Breast epithelium (tissue), 4 donors: ENCODE measurements around the gene CAGE1. TPM values are rescaled to one million over a fixed set of nuclear protein-coding genes. Genes with fewer than 3 reads are reported as not detected.

Experiments used
- DNase-seq, 2 donors: peaks; one replicate each; pipeline ENCODE4 v3.0.0-alpha.2; 2019; ENCODE audit warnings: low spot score in 2 of 2
- H3K27ac ChIP-seq, 2 donors: fragments of 200-600 bp; sonication (generic) in 1 of 2; one replicate each; pipeline ENCODE4 v1.5.1; 2016 to 2019; ENCODE audit warnings: mild to moderate bottlenecking in 1 of 2
- H3K27me3 ChIP-seq, 2 donors: fragments of 200-600 bp; sonication (generic) in 1 of 2; one replicate each; pipeline versions ENCODE4 v1.5.1 to v1.6.0; 2017 to 2019; ENCODE audit warnings: control low read depth in 1 of 2, mild to moderate bottlenecking in 1 of 2
- H3K36me3 ChIP-seq: fragments of 200-600 bp; one replicate; pipeline ENCODE4 v1.5.1; 2019
- H3K4me1 ChIP-seq, 2 donors: fragments of 200-600 bp; sonication (generic); one replicate each; pipeline ENCODE4 v1.5.1; 2016 to 2019; ENCODE audit warnings: control low read depth in 1 of 2
- H3K4me3 ChIP-seq, 3 donors: fragments of 200-600 bp; sonication (generic); 1 replicate in 2 of 3; 2 replicates in 1 of 3; pipeline ENCODE4 v1.5.1; 2016 to 2019; ENCODE audit warnings: mild to moderate bottlenecking in 3 of 3, moderate library complexity in 2 of 3
- H3K9me3 ChIP-seq, 2 donors: fragments of 200-600 bp; sonication (generic) in 1 of 2; one replicate each; pipeline ENCODE4 v1.5.1; 2016 to 2019; ENCODE audit warnings: control low read depth in 1 of 2
- POLR2A ChIP-seq: fragments of 450-650 bp; IDR thresholded peaks from one replicate; pipeline ENCODE4 v1.6.1; 2016; ENCODE audit warnings: antibody characterized with exemption, mild to moderate bottlenecking, moderate library complexity
- POLR2AphosphoS5 ChIP-seq, 3 donors: sonication (generic); formaldehyde crosslinking; IDR thresholded peaks; one replicate each; pipeline ENCODE4 v1.6.1; 2017; ENCODE audit warnings: antibody characterized with exemption in 3 of 3
- intact Hi-C: fragments of 100-400 bp; cut with DNase I; formaldehyde crosslinking; loops from one replicate; pipeline ENCODE4 v1.15.1; 2023; ENCODE audit warnings: low total_unique reads
- total RNA-seq, 3 donors: library from RNA; depleted of rRNA; stranded (reverse); fragments of >200 nt; gene quantifications; one replicate each; pipeline ENCODE4 v1.1.0, GENCODE V29; 2016
- TF ChIP-seq, protein P1 (sequence below), 3 donors: fragments of 450-650 bp; IDR thresholded peaks; one replicate each; pipeline ENCODE4 v1.5.1; 2016 to 2017; ENCODE audit warnings: antibody characterized with exemption in 3 of 3, mild to moderate bottlenecking in 3 of 3, moderate library complexity in 3 of 3

Gene CAGE1
- not detected for total RNA-seq

DNA sequence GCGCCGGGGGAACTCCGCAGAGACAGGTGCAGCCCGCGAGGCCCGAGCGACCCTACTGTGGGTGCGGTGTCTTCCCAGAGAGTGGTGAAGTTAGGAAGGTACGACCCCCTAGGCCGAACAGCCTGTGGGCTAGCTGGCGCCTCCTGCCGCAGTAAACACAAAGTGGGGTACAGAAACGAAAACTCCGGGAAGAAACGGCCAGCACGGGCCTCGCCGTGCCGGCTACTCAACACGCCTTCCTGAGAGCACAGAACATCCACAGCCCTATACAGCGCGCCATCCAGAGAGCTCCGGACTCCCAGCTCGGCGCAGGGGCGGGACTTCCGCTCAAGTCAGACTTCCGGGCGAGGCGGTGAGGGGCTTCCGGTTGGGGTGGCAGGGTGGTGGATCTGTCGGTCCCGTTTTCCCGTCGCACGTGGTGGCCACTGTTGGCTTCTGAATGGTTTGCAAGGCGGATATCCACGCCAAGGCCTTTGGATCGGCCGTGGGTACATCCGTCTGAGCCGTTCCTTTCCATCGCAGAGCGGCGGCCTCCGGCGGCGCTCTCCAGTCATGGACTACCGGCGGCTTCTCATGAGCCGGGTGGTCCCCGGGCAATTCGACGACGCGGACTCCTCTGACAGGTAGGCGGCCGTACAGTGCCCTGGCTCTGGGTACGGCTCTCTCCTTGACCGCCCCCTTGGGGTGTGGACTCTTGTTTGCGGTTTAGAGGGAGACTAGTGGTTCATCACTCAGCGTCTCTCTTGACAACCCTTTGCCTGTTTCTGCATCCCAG, at the start of gene CAGE1, which contains the start of gene RIOK1:
Gene CAGE1 (minus strand): TSS at position 292 of the 775 bp plus-strand sequence. CDS start 2,569 bp downstream, outside the sequence.
Gene RIOK1 (plus strand): TSS at position 358 of the 775 bp plus-strand sequence. CDS start 195 bp downstream, at position 553.
- peak; percentile 92 to 94 for DNase-seq
- intact Hi-C loops = no loop called here

DNA sequence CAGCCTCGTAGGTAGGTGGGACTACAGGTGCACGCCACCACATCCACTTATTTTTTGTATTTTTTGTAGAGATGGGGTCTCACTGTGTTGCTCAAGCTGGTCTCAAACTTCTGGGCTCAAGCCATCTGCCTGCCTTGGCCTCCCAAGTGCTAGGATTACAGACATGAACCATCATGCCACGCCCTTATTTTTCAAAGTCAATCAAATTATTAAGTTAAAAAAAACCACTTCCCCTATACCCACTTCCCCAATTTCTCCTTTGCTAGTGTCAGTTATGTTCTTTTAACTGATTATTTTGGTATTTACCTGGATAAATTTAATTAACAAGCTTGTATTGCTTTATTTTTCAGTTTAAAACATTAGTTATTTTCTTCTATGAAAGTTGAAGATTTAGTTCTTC, 49.7 kb upstream of the CAGE1 start:
- intact Hi-C loops = no loop called here
- Histone ChIP-seq H3K36me3 (no peaks in the 10 kb centered on the region), H3K4me1 (no peaks in the 10 kb centered on the region), H3K27me3 (no peaks in the 10 kb centered on the region), H3K27ac (no peak overlapping the region), H3K4me3 (no peak overlapping the region), H3K9me3 (no peaks in the 10 kb centered on the region)
- TF ChIP-seq POLR2AphosphoS5 (IDR thresholded peaks at IDR 0.05) (no peak), POLR2A (no peak)
- TF ChIP-seq, protein P1, sequence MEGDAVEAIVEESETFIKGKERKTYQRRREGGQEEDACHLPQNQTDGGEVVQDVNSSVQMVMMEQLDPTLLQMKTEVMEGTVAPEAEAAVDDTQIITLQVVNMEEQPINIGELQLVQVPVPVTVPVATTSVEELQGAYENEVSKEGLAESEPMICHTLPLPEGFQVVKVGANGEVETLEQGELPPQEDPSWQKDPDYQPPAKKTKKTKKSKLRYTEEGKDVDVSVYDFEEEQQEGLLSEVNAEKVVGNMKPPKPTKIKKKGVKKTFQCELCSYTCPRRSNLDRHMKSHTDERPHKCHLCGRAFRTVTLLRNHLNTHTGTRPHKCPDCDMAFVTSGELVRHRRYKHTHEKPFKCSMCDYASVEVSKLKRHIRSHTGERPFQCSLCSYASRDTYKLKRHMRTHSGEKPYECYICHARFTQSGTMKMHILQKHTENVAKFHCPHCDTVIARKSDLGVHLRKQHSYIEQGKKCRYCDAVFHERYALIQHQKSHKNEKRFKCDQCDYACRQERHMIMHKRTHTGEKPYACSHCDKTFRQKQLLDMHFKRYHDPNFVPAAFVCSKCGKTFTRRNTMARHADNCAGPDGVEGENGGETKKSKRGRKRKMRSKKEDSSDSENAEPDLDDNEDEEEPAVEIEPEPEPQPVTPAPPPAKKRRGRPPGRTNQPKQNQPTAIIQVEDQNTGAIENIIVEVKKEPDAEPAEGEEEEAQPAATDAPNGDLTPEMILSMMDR (IDR thresholded peaks at IDR 0.05) = no peak
- no peak for DNase-seq

More for the DNA sequence above, at the start of gene CAGE1, which contains the start of gene RIOK1:
- Histone ChIP-seq H3K9me3 (no peaks in the 10 kb centered on the region), H3K4me3 (peak within 1 kb of the TSS; percentile 69 to 95 (median 73)), H3K27me3 (no peaks in the 10 kb centered on the region), H3K36me3 (no peaks in the 10 kb centered on the region), H3K27ac (peak within 1 kb of the TSS; percentile 91 to 94), H3K4me1 (peaks cover 0 to 13% of the 10 kb centered on the region in 2 donors)
- TF ChIP-seq POLR2AphosphoS5 (IDR thresholded peaks at IDR 0.05) = peak; percentile 65 to 76 (median 70)
- TF ChIP-seq POLR2A = peak; percentile 57
- TF ChIP-seq, protein P1 (IDR thresholded peaks at IDR 0.05) = peak in 1 of 3 donors; percentile 18

DNA sequence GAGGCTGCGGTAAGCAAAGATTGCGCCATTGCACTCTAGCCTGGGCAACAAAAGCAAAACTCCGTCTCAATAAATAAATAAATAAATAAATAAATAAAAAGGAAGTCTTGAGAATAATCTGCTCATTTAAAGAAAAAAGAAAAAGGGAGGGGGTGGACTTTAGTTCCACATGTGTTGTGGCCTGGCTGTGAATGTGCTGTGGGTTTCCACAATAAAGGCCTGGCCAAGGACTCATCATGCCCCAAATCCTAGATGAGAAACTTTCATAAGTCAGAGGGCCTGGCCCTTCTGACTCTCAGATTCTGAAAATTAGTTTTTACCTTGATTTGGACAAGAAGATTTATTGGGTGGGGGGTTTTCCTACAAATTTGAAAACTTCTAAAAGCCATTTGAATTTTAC, 48.5 kb upstream of the CAGE1 start:
- no peaks in the 10 kb centered on the region for H3K27me3 ChIP-seq
- H3K4me3 ChIP-seq = no peak overlapping the region
- TF ChIP-seq, protein P1 (IDR thresholded peaks at IDR 0.05) = no peak
- no peak for TF ChIP-seq POLR2AphosphoS5 (IDR thresholded peaks at IDR 0.05)
- no peak for TF ChIP-seq POLR2A
- H3K27ac ChIP-seq = no peak overlapping the region
- no peaks in the 10 kb centered on the region for H3K4me1 ChIP-seq
- DNase-seq = no peak
- no peaks in the 10 kb centered on the region for H3K9me3 ChIP-seq
- intact Hi-C loops = no loop called here
- no peaks in the 10 kb centered on the region for H3K36me3 ChIP-seq

DNA sequence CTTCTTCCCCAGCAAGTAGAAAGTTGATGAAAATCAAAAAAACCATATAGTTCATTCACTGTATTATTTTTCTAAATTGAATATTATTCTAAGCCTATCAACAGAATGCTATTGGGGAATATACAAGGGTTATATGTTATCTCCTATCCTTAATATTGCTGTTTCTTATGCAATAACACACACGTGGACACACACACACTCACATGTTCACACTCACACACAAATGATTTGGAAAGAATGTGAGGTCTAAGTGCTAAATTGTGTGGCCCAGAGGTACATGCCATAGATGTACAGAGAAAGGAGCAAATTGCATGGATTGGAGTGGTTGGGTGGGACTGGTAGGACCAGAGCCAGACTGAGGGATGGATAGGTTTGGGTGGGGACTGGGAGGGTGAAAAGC, 45.1 kb upstream of the CAGE1 start:
- TF ChIP-seq POLR2AphosphoS5 (IDR thresholded peaks at IDR 0.05) (no peak), POLR2A (no peak)
- TF ChIP-seq, protein P1 (IDR thresholded peaks at IDR 0.05) = no peak
- no peaks in the 10 kb centered on the region for H3K36me3 ChIP-seq

DNA sequence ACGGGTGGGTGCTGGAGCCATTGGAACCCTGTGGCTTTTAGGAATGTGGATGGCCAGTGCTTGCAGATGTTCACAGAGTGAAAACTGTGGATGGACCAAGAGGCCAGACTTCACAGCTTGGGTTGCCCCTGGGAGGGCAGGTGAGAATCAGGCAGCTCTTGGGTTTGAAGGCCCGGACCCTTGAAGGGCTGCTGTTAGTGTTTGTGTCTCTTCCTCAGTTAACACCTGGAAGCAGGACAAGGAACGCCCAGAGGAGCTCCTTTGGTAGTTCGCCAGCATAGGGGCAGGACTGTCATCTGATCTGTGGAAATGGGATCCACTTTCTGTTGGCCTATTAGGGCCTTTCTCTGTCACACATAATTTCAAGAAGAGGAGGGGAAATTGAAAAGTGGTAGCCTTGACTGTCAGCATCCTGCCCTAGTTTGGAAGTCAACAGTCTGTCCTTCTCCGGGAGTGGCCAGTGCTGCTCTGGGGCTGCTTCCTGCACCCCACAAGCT, 43.6 kb upstream of the CAGE1 start:
- intact Hi-C loops = no loop called here
- Histone ChIP-seq H3K27me3 (no peaks in the 10 kb centered on the region), H3K27ac (no peak overlapping the region), H3K4me1 (no peaks in the 10 kb centered on the region), H3K36me3 (no peaks in the 10 kb centered on the region), H3K9me3 (no peaks in the 10 kb centered on the region), H3K4me3 (no peak overlapping the region)
- DNase-seq = no peak
- no peak for TF ChIP-seq POLR2AphosphoS5 (IDR thresholded peaks at IDR 0.05)
- TF ChIP-seq POLR2A = no peak
- TF ChIP-seq, protein P1 (IDR thresholded peaks at IDR 0.05) = no peak

More for the DNA sequence above, 45.1 kb upstream of the CAGE1 start:
- no peak overlapping the region for H3K27ac ChIP-seq
- no peak overlapping the region for H3K4me3 ChIP-seq
- H3K4me1 ChIP-seq = no peaks in the 10 kb centered on the region
- H3K27me3 ChIP-seq = no peaks in the 10 kb centered on the region
- intact Hi-C loops = no loop called here
- H3K9me3 ChIP-seq = no peaks in the 10 kb centered on the region
- DNase-seq = no peak
